HCT116 (cell line): ENCODE measurements around the gene LPAR1. TPM values are rescaled to one million over a fixed set of nuclear protein-coding genes. Genes with fewer than 3 reads are reported as not detected.

Experiments
- ATAC-seq: fragments of 200-7000 bp; cut with Tn5 transposase; 2 replicates; pipeline ENCODE4 v1.9.1; 2020; ENCODE audit warnings: mild to moderate bottlenecking, moderate library complexity
- BruUV-seq: library from RNA; stranded (reverse); fragments of 400-500 nt; replicated peaks from 2 replicates; lab custom pipeline; 2021; lab: Mats Ljungman, UMichigan
- CTCF ChIA-PET: fragments of 300-600 bp; sonication (Branson Sonifier 250); formaldehyde crosslinking; loops from one replicate; lab custom pipeline; 2021; ENCODE audit warnings: antibody characterized with exemption; lab: Charles Lee
- POLR2A ChIA-PET: fragments of 300-600, 350-600 bp; sonication (Branson Sonifier 250); formaldehyde crosslinking; loops from one replicate; lab custom pipeline; 2021; ENCODE audit warnings: antibody characterized with exemption; lab: Charles Lee
- RAD21 ChIA-PET, 2 experiments: fragments of 300-600 bp; sonication (Branson Sonifier 250); formaldehyde crosslinking; loops; one replicate each; lab custom pipeline; 2023; ENCODE audit warnings: low total read pairs in 2 of 2; ENCODE audit not compliant: uncharacterized antibody in 2 of 2, unreplicated experiment in 2 of 2, low non-redundant PET in 1 of 2; lab: Charles Lee
- DNase-seq: peaks from one replicate; pipeline ENCODE4 v3.0.0-alpha.2; 2010; ENCODE audit warnings: low read depth, low spot score
- H2AFZ ChIP-seq: fragments of 200-600 bp; shearing (Covaris generic), sonication (generic); 2 replicates; pipeline ENCODE4 v1.6.1; 2017; ENCODE audit warnings: low read depth, mixed run types, mixed read lengths, antibody characterized with exemption, low read length; ENCODE audit not compliant: poor library complexity, severe bottlenecking
- H3K27ac ChIP-seq: 2 replicates; pipeline ENCODE4 v1.5.1; 2012; ENCODE audit warnings: low read depth, low read length
- H3K27me3 ChIP-seq: fragments of 200-600 bp; sonication (generic); 2 replicates; pipeline ENCODE4 v1.6.1; 2016; ENCODE audit warnings: mixed run types, low read length, mixed read lengths; ENCODE audit not compliant: insufficient read depth
- H3K36me3 ChIP-seq, 2 experiments: fragments of 200-500 bp in 1 of 2; fragments of 200-600 bp in 1 of 2; sonication (Bioruptor generic) in 1 of 2; sonication (generic) in 1 of 2; 2 replicates each; pipeline versions ENCODE4 v1.5.1 to v1.6.1; 2014 to 2016; ENCODE audit warnings: low read length in 2 of 2, inconsistent platforms in 1 of 2, mixed read lengths in 1 of 2, mixed run types in 1 of 2; ENCODE audit not compliant: insufficient read depth in 2 of 2, control insufficient read depth in 1 of 2
- H3K4me1 ChIP-seq, 2 experiments: fragments of 200-600 bp in 1 of 2; sonication (generic) in 1 of 2; 2 replicates each; pipeline versions ENCODE4 v1.5.1 to v1.6.1; 2012 to 2017; ENCODE audit warnings: low read length in 2 of 2, inconsistent platforms in 1 of 2, mild to moderate bottlenecking in 1 of 2, mixed read lengths in 1 of 2, mixed run types in 1 of 2, moderate library complexity in 1 of 2; ENCODE audit not compliant: insufficient read depth in 2 of 2, control insufficient read depth in 1 of 2
- H3K4me2 ChIP-seq: fragments of 200-600 bp; sonication (generic); 2 replicates; pipeline ENCODE4 v1.6.1; 2017; ENCODE audit warnings: mixed run types, low read length, mixed read lengths
- H3K4me3 ChIP-seq, 2 experiments: fragments of 200-600 bp in 1 of 2; sonication (generic) in 1 of 2; replicated peaks in 1 of 2; 2 replicates each; pipeline ENCODE4 v1.5.1; 2011 to 2016; ENCODE audit warnings: low read length in 2 of 2, control low read depth in 1 of 2, low read depth in 1 of 2, mild to moderate bottlenecking in 1 of 2, mixed read lengths in 1 of 2, mixed run types in 1 of 2
- H3K79me2 ChIP-seq: fragments of 200-600 bp; sonication (generic); 2 replicates; pipeline ENCODE4 v1.6.1; 2017; ENCODE audit warnings: mild to moderate bottlenecking, mixed run types, low read length, moderate library complexity, mixed read lengths; ENCODE audit not compliant: insufficient read depth
- H3K9ac ChIP-seq: fragments of 200-600 bp; sonication (generic); 2 replicates; pipeline ENCODE4 v1.6.1; 2016; ENCODE audit warnings: low read length, mixed read lengths
- H3K9me2 ChIP-seq: fragments of 200-600 bp; sonication (generic), shearing (Covaris generic); 2 replicates; pipeline ENCODE4 v1.6.1; 2017; ENCODE audit warnings: mixed run types, mild to moderate bottlenecking, moderate library complexity; ENCODE audit not compliant: insufficient read depth
- H3K9me3 ChIP-seq, 2 experiments: fragments of 200-500 bp in 1 of 2; fragments of 200-600 bp in 1 of 2; sonication (Bioruptor generic) in 1 of 2; sonication (generic) in 1 of 2; 2 replicates each; pipeline ENCODE4 v1.6.1; 2014 to 2017; ENCODE audit warnings: low read length in 2 of 2, mixed read lengths in 2 of 2, inconsistent platforms in 1 of 2, low read depth in 1 of 2, mild to moderate bottlenecking in 1 of 2, mixed run types in 1 of 2, moderate library complexity in 1 of 2; ENCODE audit not compliant: control insufficient read depth in 1 of 2, insufficient read depth in 1 of 2
- H4K20me1 ChIP-seq: fragments of 200-600 bp; sonication (generic), shearing (Covaris generic); 2 replicates; pipeline ENCODE4 v1.6.1; 2017; ENCODE audit warnings: mixed run types, mild to moderate bottlenecking, moderate library complexity; ENCODE audit not compliant: insufficient read depth
- CEBPB ChIP-seq: IDR thresholded peaks from 2 replicates; pipeline ENCODE4 v1.6.1; 2012; ENCODE audit warnings: low read depth
- EGR1 ChIP-seq: IDR thresholded peaks from 2 replicates; pipeline ENCODE4 v1.6.1; 2012; ENCODE audit warnings: low read depth
- EZH2 ChIP-seq: fragments of 200-600 bp; sonication (generic); IDR thresholded peaks from 2 replicates; pipeline ENCODE4 v1.6.1; 2017; ENCODE audit warnings: antibody characterized with exemption, mixed run types
- EZH2phosphoT487 ChIP-seq: fragments of 200-600 bp; IDR thresholded peaks from 2 replicates; pipeline ENCODE4 v1.6.1; 2018; ENCODE audit warnings: antibody characterized with exemption, borderline replicate concordance
- FOSL1 ChIP-seq: IDR thresholded peaks from 2 replicates; pipeline ENCODE4 v1.6.1; 2012; ENCODE audit warnings: low read depth
- JUND ChIP-seq: IDR thresholded peaks from 2 replicates; pipeline ENCODE4 v1.6.1; 2012
- POLR2A ChIP-seq: IDR thresholded peaks from 2 replicates; pipeline ENCODE4 v1.7.0; 2011; ENCODE audit warnings: borderline replicate concordance; ENCODE audit not compliant: insufficient read depth, insufficient read length; ENCODE audit errors: extremely low read depth
- POLR2AphosphoS5 ChIP-seq: IDR thresholded peaks from 2 replicates; pipeline ENCODE4 v1.6.1; 2011; ENCODE audit warnings: mild to moderate bottlenecking, low read depth, low read length, moderate library complexity
- RAD21 ChIP-seq: IDR thresholded peaks from 2 replicates; pipeline ENCODE4 v1.6.1; 2012; ENCODE audit warnings: low read depth, mild to moderate bottlenecking
- SIN3A ChIP-seq: IDR thresholded peaks from 2 replicates; pipeline ENCODE4 v1.6.1; 2012; ENCODE audit warnings: low read depth
- SRF ChIP-seq: IDR thresholded peaks from 2 replicates; pipeline ENCODE4 v1.6.1; 2012; ENCODE audit warnings: low read depth
- YY1 ChIP-seq: IDR thresholded peaks from 2 replicates; pipeline ENCODE4 v1.6.1; 2011; ENCODE audit warnings: low read length, low read depth, moderate library complexity, mild to moderate bottlenecking; ENCODE audit not compliant: insufficient replicate concordance; ENCODE audit errors: extremely low read depth
- ZFX ChIP-seq: fragments of 450-650 bp; IDR thresholded peaks from 2 replicates; pipeline ENCODE4 v1.6.1; 2017
- ZNF274 ChIP-seq: fragments of 200-500 bp; sonication (Bioruptor generic); IDR thresholded peaks from 2 replicates; pipeline ENCODE4 v1.6.1; 2014; ENCODE audit warnings: mild to moderate bottlenecking, low read depth, low read length, inconsistent platforms
- intact Hi-C: fragments of 100-400 bp; cut with micrococcal nuclease; formaldehyde crosslinking; loops from 2 replicates; pipeline ENCODE4 v1.10.0; 2022
- total RNA-seq: library from RNA; stranded (reverse); gene quantifications from one replicate; pipeline ENCODE4 v1.2.1, GENCODE V29; 2021; ENCODE audit not compliant: unreplicated experiment
- TF ChIP-seq, protein P1 (sequence below): IDR thresholded peaks from 2 replicates; pipeline ENCODE4 v1.6.1; 2012; ENCODE audit warnings: low read depth
- TF ChIP-seq, protein P2 (sequence below): IDR thresholded peaks from 2 replicates; pipeline ENCODE4 v1.6.1; 2012
- TF ChIP-seq, protein P3 (sequence below): IDR thresholded peaks from 2 replicates; pipeline ENCODE4 v1.6.1; 2012
- TF ChIP-seq, protein P4 (sequence below), 3 experiments: fragments of 200-600 bp in 1 of 3; sonication (generic) in 1 of 3; IDR thresholded peaks in 2 of 3; conservative IDR thresholded peaks in 1 of 3; 2 replicates each; pipeline ENCODE4 v1.5.1; 2012 to 2017; ENCODE audit warnings: low read depth in 2 of 3, low read length in 2 of 3, antibody characterized with exemption in 1 of 3, borderline replicate concordance in 1 of 3, control low read depth in 1 of 3, mild to moderate bottlenecking in 1 of 3, mixed read lengths in 1 of 3, mixed run types in 1 of 3, moderate library complexity in 1 of 3; ENCODE audit not compliant: insufficient read depth in 1 of 3

The LPAR1 gene
- total RNA-seq, 1 experiment from 2014 or later: 7.4 TPM

DNA sequence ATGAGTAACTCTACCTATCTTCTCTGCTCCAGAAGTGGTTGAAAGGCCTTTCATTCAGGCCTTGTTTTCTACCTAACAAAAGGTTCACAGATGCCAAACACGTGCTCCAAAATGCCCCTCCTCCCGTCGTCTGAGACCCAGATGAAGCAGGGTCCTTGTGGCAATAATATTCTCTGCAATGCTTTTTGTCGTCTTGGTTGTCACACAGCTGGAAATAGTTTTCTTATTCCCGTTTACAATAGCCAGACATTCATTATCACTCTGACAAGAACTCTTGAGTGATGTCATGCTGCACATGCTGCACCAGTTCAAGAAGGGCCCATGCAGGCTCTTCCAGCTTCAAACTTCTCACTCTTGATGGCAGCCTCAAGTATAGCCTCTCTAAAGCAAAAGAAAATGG lies 7.8 kb downstream of the LPAR1 start:
- H4K20me1 ChIP-seq: no peaks in the 10 kb centered on the region
- no peaks in the 10 kb centered on the region for H3K9me2 ChIP-seq
- no peak overlapping the region for H3K9ac ChIP-seq
- CTCF ChIA-PET: no interaction called here
- DNase-seq (no peak), ATAC-seq (no peak)
- intact Hi-C loops: no loop called here
- no peak overlapping the region for H3K4me2 ChIP-seq
- no peaks in the 10 kb centered on the region for H3K79me2 ChIP-seq
- RAD21 ChIA-PET: no interaction called here
- H3K36me3 ChIP-seq: no peaks in the 10 kb centered on the region
- POLR2A ChIA-PET: no interaction called here
- no peak overlapping the region for H3K4me3 ChIP-seq
- no peak overlapping the region for H2AFZ ChIP-seq
- H3K27me3 ChIP-seq: no peaks in the 10 kb centered on the region
- TF ChIP-seq SRF (no peak), CEBPB (no peak), ZFX (no peak), ZNF274 (no peak), JUND (no peak), YY1 (no peak), POLR2A (no peak), RAD21 (no peak), FOSL1 (no peak), EGR1 (no peak), POLR2AphosphoS5 (no peak), EZH2phosphoT487 (no peak), SIN3A (no peak), EZH2 (no peak)
- TF ChIP-seq, protein P1, sequence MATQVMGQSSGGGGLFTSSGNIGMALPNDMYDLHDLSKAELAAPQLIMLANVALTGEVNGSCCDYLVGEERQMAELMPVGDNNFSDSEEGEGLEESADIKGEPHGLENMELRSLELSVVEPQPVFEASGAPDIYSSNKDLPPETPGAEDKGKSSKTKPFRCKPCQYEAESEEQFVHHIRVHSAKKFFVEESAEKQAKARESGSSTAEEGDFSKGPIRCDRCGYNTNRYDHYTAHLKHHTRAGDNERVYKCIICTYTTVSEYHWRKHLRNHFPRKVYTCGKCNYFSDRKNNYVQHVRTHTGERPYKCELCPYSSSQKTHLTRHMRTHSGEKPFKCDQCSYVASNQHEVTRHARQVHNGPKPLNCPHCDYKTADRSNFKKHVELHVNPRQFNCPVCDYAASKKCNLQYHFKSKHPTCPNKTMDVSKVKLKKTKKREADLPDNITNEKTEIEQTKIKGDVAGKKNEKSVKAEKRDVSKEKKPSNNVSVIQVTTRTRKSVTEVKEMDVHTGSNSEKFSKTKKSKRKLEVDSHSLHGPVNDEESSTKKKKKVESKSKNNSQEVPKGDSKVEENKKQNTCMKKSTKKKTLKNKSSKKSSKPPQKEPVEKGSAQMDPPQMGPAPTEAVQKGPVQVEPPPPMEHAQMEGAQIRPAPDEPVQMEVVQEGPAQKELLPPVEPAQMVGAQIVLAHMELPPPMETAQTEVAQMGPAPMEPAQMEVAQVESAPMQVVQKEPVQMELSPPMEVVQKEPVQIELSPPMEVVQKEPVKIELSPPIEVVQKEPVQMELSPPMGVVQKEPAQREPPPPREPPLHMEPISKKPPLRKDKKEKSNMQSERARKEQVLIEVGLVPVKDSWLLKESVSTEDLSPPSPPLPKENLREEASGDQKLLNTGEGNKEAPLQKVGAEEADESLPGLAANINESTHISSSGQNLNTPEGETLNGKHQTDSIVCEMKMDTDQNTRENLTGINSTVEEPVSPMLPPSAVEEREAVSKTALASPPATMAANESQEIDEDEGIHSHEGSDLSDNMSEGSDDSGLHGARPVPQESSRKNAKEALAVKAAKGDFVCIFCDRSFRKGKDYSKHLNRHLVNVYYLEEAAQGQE: no peak
- TF ChIP-seq, protein P2, sequence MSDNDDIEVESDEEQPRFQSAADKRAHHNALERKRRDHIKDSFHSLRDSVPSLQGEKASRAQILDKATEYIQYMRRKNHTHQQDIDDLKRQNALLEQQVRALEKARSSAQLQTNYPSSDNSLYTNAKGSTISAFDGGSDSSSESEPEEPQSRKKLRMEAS: no peak
- TF ChIP-seq, protein P3, sequence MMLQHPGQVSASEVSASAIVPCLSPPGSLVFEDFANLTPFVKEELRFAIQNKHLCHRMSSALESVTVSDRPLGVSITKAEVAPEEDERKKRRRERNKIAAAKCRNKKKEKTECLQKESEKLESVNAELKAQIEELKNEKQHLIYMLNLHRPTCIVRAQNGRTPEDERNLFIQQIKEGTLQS: no peak
- TF ChIP-seq, protein P4, sequence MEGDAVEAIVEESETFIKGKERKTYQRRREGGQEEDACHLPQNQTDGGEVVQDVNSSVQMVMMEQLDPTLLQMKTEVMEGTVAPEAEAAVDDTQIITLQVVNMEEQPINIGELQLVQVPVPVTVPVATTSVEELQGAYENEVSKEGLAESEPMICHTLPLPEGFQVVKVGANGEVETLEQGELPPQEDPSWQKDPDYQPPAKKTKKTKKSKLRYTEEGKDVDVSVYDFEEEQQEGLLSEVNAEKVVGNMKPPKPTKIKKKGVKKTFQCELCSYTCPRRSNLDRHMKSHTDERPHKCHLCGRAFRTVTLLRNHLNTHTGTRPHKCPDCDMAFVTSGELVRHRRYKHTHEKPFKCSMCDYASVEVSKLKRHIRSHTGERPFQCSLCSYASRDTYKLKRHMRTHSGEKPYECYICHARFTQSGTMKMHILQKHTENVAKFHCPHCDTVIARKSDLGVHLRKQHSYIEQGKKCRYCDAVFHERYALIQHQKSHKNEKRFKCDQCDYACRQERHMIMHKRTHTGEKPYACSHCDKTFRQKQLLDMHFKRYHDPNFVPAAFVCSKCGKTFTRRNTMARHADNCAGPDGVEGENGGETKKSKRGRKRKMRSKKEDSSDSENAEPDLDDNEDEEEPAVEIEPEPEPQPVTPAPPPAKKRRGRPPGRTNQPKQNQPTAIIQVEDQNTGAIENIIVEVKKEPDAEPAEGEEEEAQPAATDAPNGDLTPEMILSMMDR (IDR thresholded peaks at IDR 0.05 in 2 of 3, conservative IDR thresholded peaks at IDR 0.05 in 1 of 3; ENCODE audit: borderline replicate concordance in 1 of 3, insufficient read depth in 1 of 3, low read depth in 2 of 3, low read length in 2 of 3): no peak
- TF ChIP-seq, all 23 proteins: peak for 0
- Histone ChIP-seq H3K9me3 (no peaks in the 10 kb centered on the region), H3K4me1 (no peaks in the 10 kb centered on the region), H3K27ac (no peak overlapping the region)
- BruUV-seq: no TSS peak
